NCI-H1105 treated with DMSO at 0.1 percent for 48 hours (cell line): Measurements from ENCODE around the gene TLE2.

Experiments
- DNase-seq: peaks from one replicate; lab custom pipeline; 2025; lab: John Stamatoyannopoulos, UW

The TLE2 gene

DNA sequence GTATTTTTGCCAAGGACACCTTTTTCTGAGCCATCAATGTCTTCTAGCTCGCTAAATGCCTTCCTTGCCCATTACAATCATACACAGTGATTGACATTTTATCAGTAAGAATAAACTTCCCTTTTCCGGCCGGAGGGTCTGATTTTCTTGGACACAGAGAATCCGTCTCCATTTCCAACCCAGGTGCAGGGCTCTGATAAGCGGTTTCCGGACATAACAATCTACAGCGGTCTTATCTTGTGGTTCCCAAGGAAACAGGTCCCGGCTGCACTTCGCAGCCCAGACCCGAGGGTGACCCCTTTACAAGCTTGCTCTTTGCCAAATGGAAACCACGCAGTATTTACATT, 79.2 kb downstream of the TLE2 start:
- DNase-seq: peak; percentile 34
